GM23248 (cell line): ENCODE results near the gene KIAA0586.
"Not testable (repeated sequence)": the region's sequence is repeated elsewhere in the genome, so short reads cannot be mapped to it uniquely, and the experiment has no call there.

Experiments used
- EZH2 ChIP-seq: fragments of 200-600 bp; sonication (generic); IDR thresholded peaks from 2 replicates; pipeline ENCODE4 v1.6.1; 2018; ENCODE audit warnings: antibody characterized with exemption, mild to moderate bottlenecking; ENCODE audit not compliant: insufficient read depth, poor library complexity, severe bottlenecking
- EZH2phosphoT487 ChIP-seq: fragments of 200-600 bp; sonication (generic); IDR thresholded peaks from 2 replicates; pipeline ENCODE4 v1.6.1; 2018; ENCODE audit warnings: antibody characterized with exemption, moderate library complexity, mild to moderate bottlenecking, low read depth; ENCODE audit not compliant: insufficient read depth

DNA sequence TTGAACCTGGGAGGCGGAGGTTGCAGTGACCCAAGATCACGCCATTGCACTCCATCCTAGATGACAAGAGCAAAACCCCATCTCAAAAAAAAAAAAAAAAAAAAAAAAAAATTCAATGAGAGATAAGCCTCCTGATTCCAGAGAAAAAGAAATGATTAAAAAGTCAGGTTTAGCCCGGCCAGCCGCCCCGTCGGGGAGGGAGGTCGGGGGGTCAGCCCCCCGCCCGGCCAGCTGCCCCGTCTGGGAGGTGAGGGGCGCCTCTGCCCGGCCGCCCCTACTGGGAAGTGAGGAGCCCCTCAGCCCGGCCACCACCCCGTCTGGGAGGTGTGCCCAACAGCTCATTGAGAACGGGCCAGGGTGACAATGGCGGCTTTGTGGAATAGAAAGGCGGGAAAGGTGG, 160.8 kb downstream of the KIAA0586 start:
- TF ChIP-seq EZH2phosphoT487, EZH2: not testable (repeated sequence)
